HS-5 (cell line): ENCODE measurements around the gene KRTAP4-5.
"Not testable (repeated sequence)": the region's sequence is repeated elsewhere in the genome, so short reads cannot be mapped to it uniquely, and the experiment has no call there.

Experiments
- DNase-seq: peaks from one replicate; pipeline ENCODE4 v3.0.0-alpha.2; 2012; ENCODE audit warnings: low read depth

The KRTAP4-5 gene

DNA sequence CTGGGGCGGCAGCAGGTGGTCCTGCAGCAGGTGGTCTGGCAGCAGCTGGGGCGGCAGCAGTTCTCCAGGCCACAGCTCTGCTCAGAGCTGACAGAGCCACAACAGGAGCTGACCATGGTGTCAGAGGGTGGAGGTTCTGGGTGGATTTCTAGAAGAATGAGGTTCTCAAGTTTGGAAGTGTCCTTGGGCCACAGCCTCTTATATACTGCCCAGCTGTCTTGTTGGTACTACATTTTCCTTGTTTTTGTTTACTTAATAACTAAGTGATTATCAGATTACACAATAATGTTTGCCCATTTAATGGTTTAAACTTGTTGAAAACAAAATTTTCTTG is at the start of gene KRTAP4-5:
Gene KRTAP4-5, minus strand, starts transcription at position 174 of the 334 bp plus-strand sequence. Its CDS starts 58 bp downstream, at position 116.
- no peak for DNase-seq

DNA sequence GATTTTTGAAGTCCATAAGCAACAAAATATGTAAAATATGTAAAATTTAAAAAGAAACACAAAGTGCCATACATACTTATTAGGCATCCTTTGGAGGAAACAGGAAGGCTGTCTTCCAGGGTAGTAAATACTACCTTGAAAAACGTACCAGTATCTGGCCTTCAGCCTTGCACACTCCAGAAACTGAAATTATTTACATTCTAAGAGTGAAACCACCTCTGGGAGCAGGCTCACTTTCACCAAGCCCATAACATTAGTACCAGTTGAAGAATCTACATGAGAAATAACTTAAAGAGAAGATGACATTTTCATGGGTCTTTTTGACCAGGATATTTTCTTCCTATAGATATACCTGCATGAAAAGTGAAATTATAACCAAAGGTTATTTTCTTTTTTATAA is 46.4 kb upstream of the KRTAP4-5 start:
- no peak for DNase-seq

DNA sequence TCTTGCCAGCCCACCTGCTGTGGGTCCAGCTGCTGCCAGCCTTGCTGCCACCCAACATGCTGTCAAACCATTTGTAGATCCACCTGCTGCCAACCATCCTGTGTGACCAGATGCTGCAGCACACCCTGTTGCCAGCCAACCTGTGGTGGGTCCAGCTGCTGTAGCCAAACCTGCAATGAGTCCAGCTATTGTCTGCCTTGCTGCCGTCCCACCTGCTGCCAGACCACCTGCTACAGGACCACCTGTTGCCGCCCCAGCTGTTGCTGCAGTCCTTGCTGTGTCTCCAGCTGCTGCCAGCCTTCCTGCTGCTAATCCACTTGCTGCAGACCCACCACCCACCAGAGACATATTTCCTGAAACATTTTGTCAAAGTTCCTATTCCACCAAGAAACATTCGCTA is 40.7 kb upstream of the KRTAP4-5 start:
- no peak for DNase-seq

DNA sequence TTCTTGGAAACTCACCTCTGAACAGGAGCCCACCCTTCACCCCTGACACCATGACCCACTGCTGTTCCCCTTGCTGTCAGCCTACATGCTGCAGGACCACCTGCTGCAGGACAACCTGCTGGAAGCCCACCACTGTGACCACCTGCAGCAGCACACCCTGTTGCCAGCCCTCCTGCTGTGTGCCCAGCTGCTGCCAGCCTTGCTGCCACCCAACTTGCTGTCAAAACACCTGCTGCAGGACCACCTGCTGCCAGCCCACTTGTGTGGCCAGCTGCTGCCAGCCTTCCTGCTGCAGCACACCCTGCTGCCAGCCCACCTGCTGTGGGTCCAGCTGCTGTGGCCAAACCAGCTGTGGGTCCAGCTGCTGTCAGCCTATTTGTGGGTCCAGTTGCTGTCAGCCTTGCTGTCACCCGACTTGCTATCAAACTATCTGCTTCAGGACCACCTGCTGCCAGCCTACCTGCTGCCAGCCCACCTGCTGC is 40.3 kb upstream of the KRTAP4-5 start, which contains the start of gene KRTAP9-1:
Gene KRTAP9-1, plus strand, starts transcription at position 51 of the 482 bp plus-strand sequence. Its CDS starts 0 bp downstream, at position 51.
- DNase-seq: not testable (repeated sequence)

DNA sequence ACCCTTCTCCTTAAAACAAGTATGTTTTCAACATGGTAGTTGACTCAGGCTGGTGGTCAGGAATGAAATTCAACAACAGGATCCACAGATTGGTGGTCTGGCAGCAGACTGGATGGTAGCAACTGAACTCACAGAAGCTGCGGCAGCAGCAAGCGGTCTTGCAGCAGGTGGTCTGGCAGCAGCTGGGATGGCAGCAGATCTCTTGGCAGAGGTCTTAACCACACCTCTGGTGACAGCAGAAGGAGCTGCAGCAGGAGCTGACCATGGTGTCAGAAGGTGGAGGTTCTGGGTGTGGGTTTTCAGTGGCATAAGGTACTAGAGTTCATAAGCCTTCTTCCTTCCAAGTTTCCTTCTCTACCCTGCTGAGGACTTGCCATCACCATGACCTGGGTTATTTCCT is 37.2 kb upstream of the KRTAP4-5 start:
- no peak for DNase-seq

DNA sequence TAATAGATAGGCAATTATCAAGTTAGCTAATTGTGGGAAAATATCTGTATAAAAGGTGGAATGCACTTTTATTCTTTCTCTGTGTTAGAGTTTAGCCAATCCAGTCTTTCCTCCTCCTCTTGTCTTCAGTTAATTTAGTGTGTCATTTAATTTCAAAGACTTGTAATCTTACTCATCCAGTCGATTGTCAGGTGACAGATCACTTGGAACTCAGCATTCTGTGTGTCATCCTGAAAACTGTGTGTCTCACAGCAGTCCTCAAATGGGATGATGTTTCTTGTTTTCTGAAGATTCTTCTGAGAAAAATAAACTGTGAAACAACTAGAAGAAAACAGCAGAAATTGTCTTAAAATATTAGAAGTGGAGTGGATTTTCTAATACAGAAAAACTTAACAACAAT is 35.4 kb upstream of the KRTAP4-5 start:
- DNase-seq: no peak

DNA sequence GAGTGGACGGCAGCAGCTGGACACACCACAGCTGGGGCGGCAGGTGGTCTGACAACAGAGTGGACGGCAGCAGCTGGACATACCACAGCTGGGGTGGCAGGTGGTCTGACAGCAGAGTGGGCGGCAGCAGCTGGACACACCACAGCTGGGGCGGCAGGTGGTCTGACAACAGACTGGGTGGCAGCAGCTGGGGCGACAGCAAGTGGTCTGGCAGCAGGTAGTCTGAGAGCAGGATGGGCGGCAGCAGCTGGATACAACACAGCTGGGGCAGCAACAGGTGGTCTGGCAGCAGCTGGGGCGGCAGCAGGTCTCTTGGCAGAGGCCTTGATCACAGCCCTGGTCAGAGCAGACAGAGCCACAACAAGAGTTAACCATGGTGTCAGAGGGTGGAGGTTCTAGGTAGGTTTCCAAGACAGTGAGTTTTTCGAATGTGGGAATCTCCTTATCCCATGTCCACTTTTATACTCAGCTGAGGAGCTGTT is 34.9 kb upstream of the KRTAP4-5 start, which contains the start of gene KRTAP4-1:
Gene KRTAP4-1, minus strand, starts transcription at position 432 of the 482 bp plus-strand sequence. Its CDS starts 57 bp downstream, at position 375.
- no peak for DNase-seq

DNA sequence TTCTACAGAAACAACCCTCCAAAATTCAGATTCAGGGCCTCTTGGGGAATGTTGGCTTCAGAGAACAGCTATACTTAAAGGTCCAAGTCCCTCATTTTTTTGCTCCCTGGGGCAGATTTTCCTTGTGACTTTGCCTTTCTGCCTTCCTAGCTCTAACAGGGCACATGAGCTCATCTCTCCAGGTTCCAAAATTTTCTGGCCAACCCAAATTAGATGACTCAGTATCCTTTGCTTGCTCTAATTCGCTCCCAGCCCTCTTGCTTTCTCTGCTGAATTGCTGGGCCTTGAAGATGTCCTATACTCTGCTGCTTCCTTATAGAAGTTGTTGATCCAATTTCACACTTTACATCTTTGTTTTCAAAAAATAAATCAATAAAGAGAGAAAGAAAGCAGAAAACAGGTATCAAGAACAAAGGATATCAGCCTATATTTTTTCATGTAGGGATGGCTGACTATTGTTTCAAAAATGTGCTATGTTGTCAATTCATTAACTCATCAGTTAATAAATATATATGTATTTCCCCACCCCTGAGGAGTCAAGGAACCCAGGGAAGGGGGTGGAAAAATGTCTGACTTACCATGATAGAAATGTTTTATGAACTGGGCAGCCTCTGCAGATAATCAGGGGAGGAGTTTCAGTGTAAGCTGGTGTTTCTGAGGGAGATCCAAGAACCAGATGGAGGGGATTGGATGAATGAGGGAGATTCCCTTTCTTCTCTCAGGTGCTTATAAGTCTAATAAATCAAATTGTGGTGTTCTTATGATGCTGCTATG is 29.4 kb upstream of the KRTAP4-5 start:
- DNase-seq: peak; percentile 28

DNA sequence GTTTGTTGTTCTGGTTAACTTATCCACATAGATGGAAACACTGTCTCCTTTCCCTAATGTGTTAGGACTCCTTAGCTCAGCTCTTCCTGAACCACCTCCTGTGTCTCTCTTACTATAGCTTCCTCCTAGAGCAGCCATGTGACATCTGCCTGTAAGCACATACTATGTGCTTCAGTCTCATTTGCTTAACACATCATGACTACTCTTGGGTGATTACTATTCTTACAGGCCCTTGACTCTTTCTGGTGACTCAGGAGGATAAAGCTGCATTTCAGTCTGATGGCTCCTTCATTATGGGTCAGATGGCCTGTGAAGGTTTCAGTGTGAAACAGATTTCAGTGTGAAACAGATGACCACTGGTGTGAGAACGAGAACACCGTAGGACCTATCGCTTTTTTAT is 28.7 kb upstream of the KRTAP4-5 start:
- DNase-seq: peak; percentile 48

DNA sequence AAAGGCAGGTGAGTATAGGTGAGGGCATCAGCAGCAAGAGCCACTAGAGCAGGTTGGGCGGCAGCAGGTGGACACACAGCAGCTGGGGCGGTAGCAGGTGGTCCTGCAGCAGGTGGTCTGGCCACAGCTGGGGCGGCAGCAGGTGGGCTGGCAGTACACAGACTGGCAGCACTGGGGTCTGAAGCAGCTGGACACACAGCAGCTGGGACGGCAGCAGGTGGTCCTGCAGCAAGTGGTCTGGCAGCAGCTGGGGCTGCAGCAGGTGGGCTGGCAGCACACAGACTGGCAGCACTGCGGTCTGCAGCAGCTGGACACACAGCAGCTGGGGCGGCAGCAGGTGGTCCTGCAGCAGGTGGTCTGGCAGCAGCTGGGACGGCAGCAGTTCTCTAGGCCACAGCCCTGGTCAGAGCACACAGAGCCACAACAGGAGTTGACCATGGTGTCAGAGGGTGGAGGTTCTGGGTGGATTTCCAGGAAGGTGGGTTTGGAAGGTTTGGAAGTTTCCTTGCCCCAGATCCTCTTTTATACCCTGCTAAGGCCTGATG is 28.2 kb upstream of the KRTAP4-5 start, which contains the start of gene KRTAP4-2:
Gene KRTAP4-2, minus strand, starts transcription at position 495 of the 545 bp plus-strand sequence. Its CDS starts 57 bp downstream, at position 438.
- DNase-seq: no peak

DNA sequence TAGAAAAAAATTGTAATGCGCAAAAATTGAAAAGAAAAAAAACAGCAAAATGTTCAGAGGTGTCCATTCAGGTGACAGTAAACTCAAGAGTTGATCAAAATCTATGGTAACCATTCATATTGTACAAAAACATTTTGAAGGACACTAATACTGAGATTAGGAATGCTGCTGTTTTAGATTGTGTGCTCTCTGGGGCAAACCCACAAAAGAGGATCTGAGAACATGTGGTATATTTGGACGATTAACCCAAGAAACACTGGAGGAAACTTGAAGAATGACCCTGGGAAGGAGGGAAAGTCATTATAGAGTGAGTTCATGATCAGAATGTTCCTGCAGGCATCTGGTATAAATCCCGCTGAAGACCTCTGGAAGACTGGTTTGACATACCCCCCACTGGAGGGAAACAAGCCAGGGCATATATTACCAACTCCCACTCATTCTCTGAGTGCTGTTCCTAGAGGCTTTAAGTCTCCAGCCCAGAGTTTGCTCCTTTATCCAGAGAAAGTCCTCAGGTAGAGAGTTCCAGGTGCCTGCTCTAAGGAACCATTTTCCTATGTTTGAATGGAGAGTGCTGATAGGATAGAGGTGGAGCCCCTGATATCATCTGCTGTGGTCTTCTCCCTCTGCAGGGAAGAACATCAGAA is 27.2 kb upstream of the KRTAP4-5 start:
- no peak for DNase-seq

DNA sequence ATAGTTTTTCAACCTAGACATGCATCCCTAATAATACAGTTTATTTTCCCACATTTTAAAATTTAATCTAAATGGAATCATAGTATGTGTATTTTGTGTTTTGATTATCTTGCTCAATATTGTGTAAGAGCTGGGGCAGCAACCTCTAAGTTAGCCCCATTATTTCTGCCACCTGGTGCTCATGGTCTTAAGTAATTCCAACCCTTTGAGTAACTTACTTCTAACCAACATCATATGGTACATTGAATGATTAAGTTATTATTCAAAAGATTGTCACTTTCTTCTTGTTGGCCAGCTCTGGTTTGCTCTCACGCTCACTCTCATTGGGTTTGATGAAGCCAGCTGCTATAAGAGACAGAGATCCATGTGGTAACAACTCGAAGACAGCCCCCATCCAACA is 22.3 kb upstream of the KRTAP4-5 start:
- DNase-seq: peak; percentile 11

DNA sequence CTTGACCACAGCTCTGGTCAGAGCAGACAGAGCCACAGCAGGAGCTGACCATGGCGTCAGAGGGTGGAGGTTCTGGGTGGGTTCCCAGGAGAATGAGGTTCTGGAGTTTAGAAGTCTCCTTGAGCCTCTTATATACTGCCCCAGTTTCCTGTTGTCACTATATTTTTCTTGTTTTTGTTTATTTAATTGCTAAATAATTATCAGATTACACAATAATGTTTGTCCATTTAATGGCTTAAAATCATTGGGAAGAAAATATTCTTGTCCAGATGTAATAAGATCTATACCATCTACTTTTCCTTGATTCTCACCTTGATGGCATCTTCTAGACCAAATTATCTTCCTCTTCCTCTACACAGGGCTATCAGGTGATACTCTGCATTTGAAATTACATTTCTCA is 18.5 kb upstream of the KRTAP4-5 start, which contains the start of gene KRTAP4-3:
Gene KRTAP4-3, minus strand, starts transcription at position 101 of the 400 bp plus-strand sequence. Its CDS starts 49 bp downstream, at position 52.
- no peak for DNase-seq

DNA sequence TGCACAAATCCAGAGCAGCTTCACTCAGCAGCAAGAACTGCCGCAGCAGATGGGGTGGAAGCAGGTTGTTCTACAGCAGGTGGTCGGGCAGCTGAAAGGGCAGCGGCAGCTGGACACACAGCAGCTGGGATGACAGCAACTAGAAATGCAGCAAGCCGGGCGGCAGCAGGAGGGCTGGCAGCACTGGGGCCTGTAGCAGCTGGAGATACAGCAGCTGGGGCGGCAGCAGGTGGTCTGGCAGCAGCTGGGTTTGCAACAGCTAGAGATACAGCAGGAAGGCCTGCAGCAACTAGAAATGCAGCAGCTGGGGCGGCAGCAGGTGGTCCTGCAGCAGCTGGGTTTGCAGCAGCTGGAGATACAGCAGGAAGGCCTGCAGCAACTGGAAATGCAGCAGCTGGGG is 17.9 kb upstream of the KRTAP4-5 start:
- no peak for DNase-seq

DNA sequence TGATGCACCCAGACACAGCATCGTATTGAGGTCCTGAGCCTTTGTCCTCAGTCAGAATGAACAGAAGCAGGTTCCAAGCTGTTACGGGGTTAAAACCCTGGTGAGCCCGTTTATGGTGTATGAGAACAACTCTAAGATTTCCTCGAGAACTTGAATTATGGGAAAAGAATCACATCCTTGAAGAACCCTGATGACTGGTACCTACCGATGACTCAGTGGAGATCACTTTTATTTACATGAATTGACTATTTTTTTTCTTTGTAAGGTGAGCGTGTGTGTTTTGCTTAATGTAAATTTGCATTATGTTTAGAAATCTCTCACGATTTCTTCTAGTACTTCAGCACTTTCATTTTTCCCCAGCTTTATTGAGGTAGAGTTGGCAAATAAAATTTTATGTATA is 14.2 kb upstream of the KRTAP4-5 start:
- DNase-seq: no peak

DNA sequence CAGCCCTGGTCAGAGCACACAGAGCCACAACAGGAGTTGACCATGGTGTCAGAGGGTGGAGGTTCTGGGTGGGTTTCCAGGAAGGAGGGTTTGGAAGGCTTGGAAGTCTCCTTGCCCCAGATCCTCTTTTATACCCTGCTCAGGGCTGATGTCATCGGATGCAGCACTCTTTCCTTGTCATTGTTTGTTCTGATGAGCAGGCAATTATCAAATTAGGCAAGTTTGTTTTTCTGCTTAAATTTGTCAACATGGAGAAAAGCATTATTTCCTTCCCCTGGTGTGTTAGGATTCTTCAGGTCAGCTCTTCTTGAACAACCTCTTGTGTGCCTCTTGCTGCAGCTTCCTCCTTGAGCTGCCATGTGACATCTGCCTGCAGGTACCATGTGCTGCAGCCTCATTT is 11.0 kb upstream of the KRTAP4-5 start, which contains the start of gene KRTAP4-4:
Gene KRTAP4-4, minus strand, starts transcription at position 101 of the 400 bp plus-strand sequence. Its CDS starts 57 bp downstream, at position 44.
- no peak for DNase-seq

DNA sequence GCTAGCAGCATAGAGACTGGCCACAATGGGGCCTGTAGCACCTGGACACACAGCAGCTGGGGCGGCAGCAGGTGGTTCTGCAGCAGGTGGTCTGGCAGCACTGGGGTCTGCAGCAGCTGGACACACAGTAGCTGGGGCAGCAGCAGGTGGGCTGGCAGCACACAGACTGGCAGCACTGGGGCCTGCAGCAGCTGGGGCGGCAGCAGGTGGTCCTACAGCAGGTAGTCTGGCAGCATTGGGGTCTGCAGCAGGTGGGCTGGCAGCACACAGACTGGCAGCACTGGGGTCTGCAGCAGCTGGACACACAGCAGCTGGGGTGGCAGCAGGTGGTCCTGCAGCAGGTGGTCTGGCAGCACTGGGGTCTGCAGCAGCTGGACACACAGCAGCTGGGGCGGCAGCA is 10.6 kb upstream of the KRTAP4-5 start:
- not testable (repeated sequence) for DNase-seq

DNA sequence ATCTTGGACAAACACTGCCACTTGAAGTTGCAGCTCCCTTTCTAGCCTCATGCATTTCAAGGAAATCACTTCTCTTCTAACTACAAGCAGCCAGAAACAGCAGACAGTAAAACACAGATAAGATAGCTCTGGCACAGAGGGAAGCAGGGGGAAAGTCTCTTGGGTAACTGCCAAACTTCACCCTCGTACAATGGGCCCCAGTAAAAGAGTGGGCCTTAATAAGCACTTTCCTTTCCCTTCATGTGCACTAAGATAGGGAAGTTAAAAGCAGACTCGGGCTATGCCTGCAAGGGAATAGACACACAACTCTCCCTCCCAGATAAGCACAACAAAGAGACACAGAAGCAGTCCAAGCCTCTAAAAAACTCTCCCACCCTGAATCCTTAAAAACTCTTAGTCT is 4.2 kb upstream of the KRTAP4-5 start:
- DNase-seq: no peak

DNA sequence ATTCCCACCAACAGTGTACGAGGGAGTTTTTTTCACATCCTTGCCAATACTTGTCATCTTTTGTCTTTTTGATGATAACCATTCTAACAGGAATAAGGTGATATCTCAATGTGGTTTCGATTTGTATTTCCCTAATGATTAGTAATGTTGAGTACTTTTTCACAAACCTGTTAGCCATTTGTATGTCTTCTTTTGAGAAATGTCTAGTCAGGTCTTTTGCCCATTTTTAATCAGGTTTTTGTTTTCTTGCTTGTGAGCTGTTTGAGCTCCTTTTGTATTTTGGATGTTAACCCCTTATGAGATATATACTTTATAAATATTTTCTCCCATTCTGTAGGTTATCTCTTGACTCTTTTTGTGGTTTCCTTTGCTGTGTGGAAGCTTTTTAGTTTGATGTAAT is 1.9 kb upstream of the KRTAP4-5 start:
- DNase-seq: no peak

DNA sequence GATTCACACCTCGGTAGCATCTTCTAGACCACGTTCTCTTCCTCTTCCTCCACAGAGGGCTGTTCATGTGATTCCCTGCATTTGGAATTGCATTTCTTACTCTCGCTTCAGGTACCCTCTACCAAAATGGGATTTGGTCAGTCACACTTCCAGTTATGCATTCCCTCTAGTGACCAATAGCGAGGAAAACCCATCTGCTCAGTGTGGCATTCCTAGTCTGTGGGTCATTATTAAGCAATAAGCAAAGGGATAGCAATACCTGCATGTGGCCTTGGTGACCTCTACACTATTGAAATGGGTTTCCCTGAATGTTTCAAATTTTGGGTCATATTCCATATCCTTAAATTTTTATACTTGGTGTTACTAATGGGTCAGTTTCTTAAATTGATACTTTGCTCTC is 401 bp upstream of the KRTAP4-5 start:
- DNase-seq: no peak

DNA sequence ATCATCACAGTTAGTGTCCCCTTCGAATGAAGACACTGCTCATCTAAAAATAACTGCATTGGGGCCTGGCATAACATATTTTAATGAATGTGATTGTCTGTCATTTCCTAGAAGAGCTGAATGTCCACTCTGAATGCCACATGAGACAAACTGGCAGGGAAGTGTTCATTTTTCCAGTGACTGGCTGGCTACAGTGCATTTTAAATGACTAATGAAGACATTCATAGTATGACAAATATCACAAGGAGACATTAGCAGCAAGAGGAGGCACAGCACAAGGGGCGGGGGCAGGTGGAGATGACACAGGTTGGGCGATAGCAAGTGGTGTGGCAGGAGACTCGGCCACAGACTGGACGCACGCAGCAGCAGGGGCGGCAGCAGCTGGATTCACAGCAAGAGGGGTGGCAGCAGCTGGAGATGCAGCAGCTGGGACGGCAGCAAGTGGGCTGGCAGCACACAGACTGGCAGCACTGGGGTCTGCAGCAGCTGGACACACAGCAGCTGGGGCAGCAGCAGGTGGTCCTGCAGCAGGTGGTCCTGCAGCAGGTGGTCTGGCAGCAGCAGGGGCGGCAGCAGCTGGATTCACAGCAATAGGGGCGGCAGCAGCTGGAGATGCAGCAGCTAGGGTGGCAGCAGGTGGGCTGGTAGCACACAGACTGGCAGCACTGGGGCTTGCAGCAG is 514 bp downstream of the KRTAP4-5 start:
- DNase-seq: not testable (repeated sequence)
